ENCODE measurements around the gene TCERG1L. TPM values are rescaled to one million over a fixed set of nuclear protein-coding genes. Genes with fewer than 3 reads are reported as not detected.

The TCERG1L gene
- total and polyA plus RNA-seq, 2 experiments from 2014 or later = 0.47 to 0.73 TPM

- Histone ChIP-seq H3K79me2 (no peaks in the 10 kb centered on the region), H4K20me1 (ENCODE audit: insufficient read depth, poor library complexity, severe bottlenecking) (no peaks in the 10 kb centered on the region), H3K36me3 (replicated peaks; ENCODE audit: insufficient read depth, low read depth) (no peaks in the 10 kb centered on the region), H3K4me2 (no peak overlapping the region), H3K27ac (no peak overlapping the region), H3K27me3 (peaks cover 33% of the 10 kb centered on the region), H3K4me3 (no peak overlapping the region), H3K9me2 (replicated peaks; ENCODE audit: insufficient read depth) (no peaks in the 10 kb centered on the region), H2AFZ (no peak overlapping the region), H3K4me1 (ENCODE audit: insufficient read depth) (no peaks in the 10 kb centered on the region), H3K9me3 (ENCODE audit: low read depth) (no peaks in the 10 kb centered on the region)
- no peak for DNase-seq (ENCODE audit: low spot score)
- 62% methylated on average over 3 of the region's 6 CpGs for WGBS (ENCODE audit: low lambda C conversion rate, missing lambda C conversion rate)
- no peak for TF ChIP-seq EZH2phosphoT487 (IDR thresholded peaks at IDR 0.05; ENCODE audit: low read depth, severe bottlenecking, unreplicated experiment)
- TF ChIP-seq CTCF (IDR thresholded peaks at IDR 0.05; ENCODE audit: poor library complexity) = no peak
- no peak for TF ChIP-seq EZH2 (IDR thresholded peaks at IDR 0.05; ENCODE audit: borderline replicate concordance)
Observed at GRCh38 chr10:131251146-131251541, 60.4 kb downstream of the TCERG1L start.

- no peak overlapping the region for H3K27ac ChIP-seq
- no peaks in the 10 kb centered on the region for H3K79me2 ChIP-seq
- no peak overlapping the region for H3K4me3 ChIP-seq
- H3K4me1 ChIP-seq (ENCODE audit: insufficient read depth) = no peaks in the 10 kb centered on the region
- peak overlapping the region; percentile 66 for H3K4me2 ChIP-seq
- H4K20me1 ChIP-seq (ENCODE audit: insufficient read depth, poor library complexity, severe bottlenecking) = no peaks in the 10 kb centered on the region
- no peaks in the 10 kb centered on the region for H3K9me3 ChIP-seq (ENCODE audit: low read depth)
- no peak overlapping the region for H2AFZ ChIP-seq
- TF ChIP-seq CTCF (IDR thresholded peaks at IDR 0.05; ENCODE audit: poor library complexity) (no peak), EZH2phosphoT487 (IDR thresholded peaks at IDR 0.05; ENCODE audit: low read depth, severe bottlenecking, unreplicated experiment) (no peak), EZH2 (IDR thresholded peaks at IDR 0.05; ENCODE audit: borderline replicate concordance) (no peak)
- H3K36me3 ChIP-seq (replicated peaks; ENCODE audit: insufficient read depth, low read depth) = no peaks in the 10 kb centered on the region
- no peaks in the 10 kb centered on the region for H3K9me2 ChIP-seq (replicated peaks; ENCODE audit: insufficient read depth)
- no peak for DNase-seq (ENCODE audit: low spot score)
- WGBS (ENCODE audit: low lambda C conversion rate, missing lambda C conversion rate) = 58% methylated on average over 17 of the region's 18 CpGs
- H3K27me3 ChIP-seq = peaks cover 30% of the 10 kb centered on the region
Observed at GRCh38 chr10:131250454-131251145, 60.9 kb downstream of the TCERG1L start.

- peak overlapping the region; percentile 66 for H3K4me2 ChIP-seq
- no peak overlapping the region for H3K27ac ChIP-seq
- H3K4me1 ChIP-seq (ENCODE audit: insufficient read depth) = no peaks in the 10 kb centered on the region
- no peaks in the 10 kb centered on the region for H3K9me2 ChIP-seq (replicated peaks; ENCODE audit: insufficient read depth)
- 24% methylated on average over 14 of the region's 14 CpGs for WGBS (ENCODE audit: low lambda C conversion rate, missing lambda C conversion rate)
- TF ChIP-seq EZH2phosphoT487 (IDR thresholded peaks at IDR 0.05; ENCODE audit: low read depth, severe bottlenecking, unreplicated experiment) = no peak
- no peak for TF ChIP-seq CTCF (IDR thresholded peaks at IDR 0.05; ENCODE audit: poor library complexity)
- TF ChIP-seq EZH2 (IDR thresholded peaks at IDR 0.05; ENCODE audit: borderline replicate concordance) = no peak
- H3K36me3 ChIP-seq (replicated peaks; ENCODE audit: insufficient read depth, low read depth) = no peaks in the 10 kb centered on the region
- H3K79me2 ChIP-seq = no peaks in the 10 kb centered on the region
- no peaks in the 10 kb centered on the region for H4K20me1 ChIP-seq (ENCODE audit: insufficient read depth, poor library complexity, severe bottlenecking)
- H3K4me3 ChIP-seq = no peak overlapping the region
- H3K9me3 ChIP-seq (ENCODE audit: low read depth) = no peaks in the 10 kb centered on the region
- H2AFZ ChIP-seq = no peak overlapping the region
- peaks cover 30% of the 10 kb centered on the region for H3K27me3 ChIP-seq
- DNase-seq (ENCODE audit: low spot score) = no peak
Observed at GRCh38 chr10:131249955-131250344, 61.6 kb downstream of the TCERG1L start.
